ENCODE measurements around the gene PSMA7. TPM values are rescaled to one million over a fixed set of nuclear protein-coding genes. Genes with fewer than 3 reads are reported as not detected.

PSMA7 gene
- total and polyA plus RNA-seq, 2 donors from 2014 or later, result 190 to 315 TPM

DNA sequence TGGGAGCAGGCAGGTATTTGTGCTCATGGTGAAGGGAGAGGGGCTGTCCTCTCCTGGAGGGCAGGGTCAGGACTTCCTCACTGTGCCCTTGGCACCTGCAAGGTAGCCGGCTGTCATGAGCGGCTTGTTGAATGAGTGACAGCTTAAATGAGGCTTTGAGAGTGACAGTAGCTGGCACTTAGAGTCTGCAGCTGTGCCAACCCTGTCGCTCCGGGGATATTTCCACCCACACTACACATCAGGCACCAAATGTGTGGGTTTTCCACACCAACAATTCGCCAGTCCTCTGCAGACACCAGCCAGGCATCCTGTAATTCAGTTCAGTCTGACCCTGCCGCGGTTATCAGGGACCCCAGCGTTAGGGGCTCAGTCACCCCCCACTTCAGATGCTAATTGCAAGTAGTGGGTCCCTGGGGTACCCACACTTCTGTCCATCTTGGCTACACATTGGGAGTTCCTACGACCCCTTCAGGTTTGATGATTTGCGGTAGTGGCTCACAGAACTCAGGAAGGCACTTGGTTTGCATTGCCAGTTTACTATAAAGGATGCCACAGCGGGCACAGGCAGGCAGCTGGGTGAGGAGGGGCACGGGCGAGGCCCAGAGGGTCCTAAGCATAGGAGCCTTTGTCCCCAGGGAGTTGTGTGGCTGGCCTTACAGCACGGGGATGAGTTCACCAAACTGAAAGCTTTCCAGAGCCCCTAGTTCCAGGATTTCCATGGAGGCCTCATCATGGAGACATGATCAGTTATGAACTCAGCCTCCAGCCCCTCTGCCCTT, 48.8 kb upstream of the PSMA7 start:
- peaks cover 2 to 7% (median 7%) of the 10 kb centered on the region in 3 donors for H3K36me3 ChIP-seq (ENCODE audit: control insufficient read depth in 2 of 3, insufficient read depth in 3 of 3, low read length in 3 of 3)
- H3K4me3 ChIP-seq (ENCODE audit: low read length in 3 of 3), result no peak overlapping the region
- H3K27ac ChIP-seq (ENCODE audit: low read depth in 2 of 2, low read length in 2 of 2), result no peak overlapping the region
- FAIRE-seq (no peak), DNase-seq (no peak)
- no peaks in the 10 kb centered on the region for H3K9me3 ChIP-seq (ENCODE audit: control insufficient read depth in 2 of 3, insufficient read depth in 1 of 3, low read length in 3 of 3)
- no peak for TF ChIP-seq CTCF (IDR thresholded peaks at IDR 0.05; ENCODE audit: borderline replicate concordance, extremely low read depth, insufficient read depth)
- no peaks in the 10 kb centered on the region for H3K4me1 ChIP-seq (ENCODE audit: control insufficient read depth in 2 of 3, insufficient read depth in 2 of 3, low read depth in 1 of 3, low read length in 3 of 3)
- no peaks in the 10 kb centered on the region for H3K27me3 ChIP-seq (ENCODE audit: control insufficient read depth, insufficient read depth, low read length)
- intact Hi-C loops (cut with DNase I), result no loop called here
- no peak overlapping the region for H3K9ac ChIP-seq (ENCODE audit: low read length in 3 of 3)

DNA sequence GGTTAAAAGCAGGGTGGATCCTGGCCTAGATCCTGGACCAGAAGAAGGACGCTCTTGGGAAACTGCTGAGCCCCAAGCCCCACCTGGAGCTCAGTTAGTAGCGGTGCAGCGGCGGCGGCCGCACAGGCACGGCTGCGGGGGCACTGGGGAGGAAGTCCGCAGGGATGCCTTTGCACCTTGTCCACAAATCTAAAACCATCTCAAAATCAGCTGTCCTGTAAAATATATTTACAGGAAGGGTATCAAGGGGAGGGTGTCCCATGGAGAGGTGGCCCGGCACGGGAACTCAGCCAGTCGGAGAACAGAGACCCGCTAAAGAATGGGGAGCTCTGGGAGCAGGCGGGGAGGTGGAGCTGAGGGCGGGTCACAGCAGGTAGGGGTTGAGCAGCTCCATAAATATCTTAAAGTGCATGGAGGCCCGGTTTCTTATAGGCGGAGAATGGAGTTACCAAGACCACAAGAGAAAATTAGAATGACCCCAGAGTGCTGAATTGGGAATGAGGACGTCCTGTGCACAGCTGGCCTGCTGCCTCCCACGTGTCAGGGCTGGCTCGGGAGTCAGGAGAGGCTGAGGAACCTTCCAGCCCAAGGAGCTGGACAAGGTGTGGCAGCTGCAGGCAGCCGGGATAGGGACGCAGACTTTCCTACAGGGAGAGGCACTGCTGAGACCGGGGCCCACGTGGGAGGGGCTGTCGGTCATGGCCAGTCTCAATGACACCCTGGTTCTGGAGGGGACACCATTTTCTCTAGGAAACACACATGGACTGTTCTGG, 47.6 kb upstream of the PSMA7 start:
- H3K27ac ChIP-seq (ENCODE audit: low read depth in 2 of 2, low read length in 2 of 2), result no peak overlapping the region
- intact Hi-C loops (cut with DNase I), result no loop called here
- H3K9ac ChIP-seq (ENCODE audit: low read length in 3 of 3), result no peak overlapping the region
- H3K27me3 ChIP-seq (ENCODE audit: control insufficient read depth, insufficient read depth, low read length), result no peaks in the 10 kb centered on the region
- no peak for TF ChIP-seq CTCF (IDR thresholded peaks at IDR 0.05; ENCODE audit: borderline replicate concordance, extremely low read depth, insufficient read depth)
- no peaks in the 10 kb centered on the region for H3K9me3 ChIP-seq (ENCODE audit: control insufficient read depth in 2 of 3, insufficient read depth in 1 of 3, low read length in 3 of 3)
- no peak for DNase-seq
- FAIRE-seq, result no peak
- H3K4me3 ChIP-seq (ENCODE audit: low read length in 3 of 3), result no peak overlapping the region
- peaks cover 2 to 7% (median 6%) of the 10 kb centered on the region in 3 donors for H3K36me3 ChIP-seq (ENCODE audit: control insufficient read depth in 2 of 3, insufficient read depth in 3 of 3, low read length in 3 of 3)
- no peaks in the 10 kb centered on the region for H3K4me1 ChIP-seq (ENCODE audit: control insufficient read depth in 2 of 3, insufficient read depth in 2 of 3, low read depth in 1 of 3, low read length in 3 of 3)

- DNase-seq (no peak), FAIRE-seq (no peak)
- intact Hi-C loops (cut with DNase I), result no loop called here
- Histone ChIP-seq H3K9ac (ENCODE audit: low read length in 3 of 3) (no peak overlapping the region), H3K4me1 (ENCODE audit: control insufficient read depth in 2 of 3, insufficient read depth in 2 of 3, low read depth in 1 of 3, low read length in 3 of 3) (peaks cover 0 to 6% (median 0%) of the 10 kb centered on the region in 3 donors), H3K36me3 (ENCODE audit: control insufficient read depth in 2 of 3, insufficient read depth in 3 of 3, low read length in 3 of 3) (no peaks in the 10 kb centered on the region), H3K27ac (ENCODE audit: low read depth in 2 of 2, low read length in 2 of 2) (no peak overlapping the region), H3K9me3 (ENCODE audit: control insufficient read depth in 2 of 3, insufficient read depth in 1 of 3, low read length in 3 of 3) (no peaks in the 10 kb centered on the region), H3K27me3 (ENCODE audit: control insufficient read depth, insufficient read depth, low read length) (no peaks in the 10 kb centered on the region), H3K4me3 (ENCODE audit: low read length in 3 of 3) (no peak overlapping the region)
- no peak for TF ChIP-seq CTCF (IDR thresholded peaks at IDR 0.05; ENCODE audit: borderline replicate concordance, extremely low read depth, insufficient read depth)
Measured at GRCh38 chr20:62186887-62187866, 44.0 kb upstream of the PSMA7 start.
